ENCODE results near the gene COPRS. TPM values are rescaled to one million over a fixed set of nuclear protein-coding genes. Genes with fewer than 3 reads are reported as not detected.

The COPRS gene
- total RNA-seq, 1 donor from 2014 or later, result 29.7 TPM

GRCh38 chr17:31807846-31808245, 51.2 kb downstream of the COPRS start:
- peak; percentile 42 for DNase-seq

GRCh38 chr17:31806921-31807320, 52.1 kb downstream of the COPRS start:
- no peak for DNase-seq

GRCh38 chr17:31803494-31804213, 55.4 kb downstream of the COPRS start:
- no peak for DNase-seq

- DNase-seq, result no peak
These were observed 56.5 kb downstream of the COPRS start for GRCh38 chr17:31802502-31802901.

Other genes with a start within 250 kb of the COPRS start
- gene UTP6, start 42.5 kb upstream of the COPRS start, total RNA-seq, result 37.8 TPM
- gene SUZ12, start 77.8 kb upstream of the COPRS start, total RNA-seq, result 30.9 TPM
- gene LRRC37B, start 148.1 kb upstream of the COPRS start, total RNA-seq, result 22.5 TPM